ENCODE measurements around the gene TAS1R3. TPM values are rescaled to one million over a fixed set of nuclear protein-coding genes. Genes with fewer than 3 reads are reported as not detected.

Gene TAS1R3
- total RNA-seq, 1 experiment from 2014 or later = 0.16 TPM

DNA sequence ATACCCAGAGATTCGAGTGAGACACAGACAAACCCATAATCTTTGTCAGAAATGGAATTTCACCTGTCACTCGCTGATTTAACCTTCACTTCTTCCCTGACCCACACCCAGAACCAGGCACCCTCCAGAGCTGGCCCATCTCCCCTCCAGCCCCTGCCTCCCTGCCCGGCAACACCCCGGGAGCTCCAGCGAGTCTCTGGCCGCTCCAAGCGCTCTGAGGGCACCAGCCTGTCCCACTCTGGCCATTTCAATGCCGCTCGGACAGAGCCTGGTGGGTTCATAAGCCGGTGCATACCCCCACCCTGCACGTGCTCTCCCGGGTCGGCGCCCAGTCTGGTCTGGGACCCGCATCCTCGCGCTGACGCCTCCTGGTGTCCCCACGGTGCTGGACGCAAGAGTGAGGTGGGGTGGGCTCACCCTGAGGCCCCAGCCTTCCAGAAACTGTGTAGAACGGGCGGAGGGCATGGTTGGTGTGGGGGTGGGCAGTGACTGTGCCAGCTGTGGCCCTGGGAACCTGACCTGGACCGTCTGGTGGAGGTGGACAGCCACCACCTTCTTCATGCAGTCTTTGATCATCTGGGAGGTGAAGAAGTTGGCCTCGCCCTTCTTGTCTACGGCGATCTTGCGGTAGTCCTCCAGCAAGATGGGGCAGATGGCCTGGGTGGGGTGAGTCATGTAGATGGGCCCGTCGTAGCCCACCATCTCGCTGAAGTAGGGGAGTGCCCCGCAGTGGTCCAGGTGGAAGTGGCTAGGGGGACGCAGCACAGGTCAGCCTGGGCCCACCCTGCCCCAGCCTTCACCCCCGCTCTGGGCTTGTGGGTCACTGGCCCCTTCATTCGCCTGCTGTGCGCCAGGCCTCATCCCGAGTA lies 12.1 kb upstream of the TAS1R3 start:
- peak overlapping the region; percentile 21; the same call in 1 of the 2 replicates for H3K27ac ChIP-seq
- no peak overlapping the region for H3K4me3 ChIP-seq
- H3K27me3 ChIP-seq (replicated peaks) = no peaks in the 10 kb centered on the region
- peaks cover 84% of the 10 kb centered on the region for H3K36me3 ChIP-seq
- peaks cover 27% of the 10 kb centered on the region for H3K4me1 ChIP-seq (replicated peaks)
- H3K9me3 ChIP-seq (replicated peaks) = no peaks in the 10 kb centered on the region
- DNase-seq (ENCODE audit: low read depth in 1 of 2, low spot score in 2 of 2) = no peak

DNA sequence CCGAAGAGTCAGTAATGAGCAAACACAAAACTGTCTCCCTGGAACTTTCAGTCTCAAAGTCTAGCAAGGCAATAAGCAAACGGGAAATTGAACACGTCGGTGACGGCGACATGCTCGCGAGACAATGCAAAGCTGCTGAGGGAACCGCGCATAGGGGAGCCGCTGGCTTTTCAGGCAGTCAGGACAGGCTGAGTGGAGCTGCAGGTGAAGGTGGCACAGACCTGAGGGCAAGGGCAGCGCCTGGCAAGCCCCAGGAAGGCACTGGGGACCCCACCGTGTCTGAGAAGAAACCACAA lies 11.5 kb upstream of the TAS1R3 start:
- DNase-seq (ENCODE audit: low read depth in 1 of 2, low spot score in 2 of 2) = no peak
- H3K4me3 ChIP-seq = no peak overlapping the region
- no peak overlapping the region for H3K27ac ChIP-seq

DNA sequence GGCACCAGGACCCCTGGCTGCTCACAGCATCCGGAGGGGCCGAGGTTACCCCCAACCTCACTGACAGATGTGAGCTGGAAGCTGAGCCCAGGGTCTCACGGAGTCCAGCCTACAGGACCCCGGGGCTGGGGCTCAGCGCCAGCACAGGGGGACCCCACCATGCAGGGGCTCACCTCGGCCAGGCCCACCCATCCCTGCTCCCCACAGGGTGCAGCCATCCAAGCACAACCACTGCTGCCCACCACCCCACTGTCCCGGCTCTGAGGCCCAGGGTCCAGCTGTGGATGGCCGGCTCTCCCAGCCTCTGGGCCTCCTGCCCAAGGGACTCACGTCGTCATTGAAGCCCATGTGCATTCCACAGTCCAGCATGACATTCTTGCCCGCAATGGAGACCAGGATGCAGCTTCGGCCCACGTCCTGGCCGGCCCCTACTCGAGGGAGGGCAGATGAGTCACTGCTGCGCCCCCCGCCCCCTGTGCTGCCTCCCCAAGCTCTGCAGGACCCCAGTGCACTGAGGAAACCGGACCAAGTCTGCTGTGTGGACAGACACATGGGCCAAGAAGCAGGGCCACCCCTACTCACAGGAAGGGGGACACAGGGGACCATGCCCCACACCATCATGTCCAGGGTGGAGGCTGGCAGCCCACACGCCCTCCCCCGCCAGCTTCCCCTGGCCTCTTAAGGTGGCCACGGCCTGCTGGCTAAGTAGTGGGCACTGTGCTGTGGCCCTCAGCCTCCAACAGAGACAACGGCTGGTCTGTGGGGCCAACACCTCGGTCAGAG lies 10.2 kb upstream of the TAS1R3 start:
- Histone ChIP-seq H3K4me1 (replicated peaks) (peaks cover 41% of the 10 kb centered on the region), H3K36me3 (peaks cover 85% of the 10 kb centered on the region), H3K9me3 (replicated peaks) (no peaks in the 10 kb centered on the region), H3K27me3 (replicated peaks) (no peaks in the 10 kb centered on the region), H3K4me3 (no peak overlapping the region), H3K27ac (no peak overlapping the region)
- DNase-seq (ENCODE audit: low read depth in 1 of 2, low spot score in 2 of 2) = no peak

More for the DNA sequence above, 11.5 kb upstream of the TAS1R3 start:
- Histone ChIP-seq H3K4me1 (replicated peaks) (peaks cover 30% of the 10 kb centered on the region), H3K36me3 (peaks cover 82% of the 10 kb centered on the region), H3K9me3 (replicated peaks) (no peaks in the 10 kb centered on the region), H3K27me3 (replicated peaks) (no peaks in the 10 kb centered on the region)

DNA sequence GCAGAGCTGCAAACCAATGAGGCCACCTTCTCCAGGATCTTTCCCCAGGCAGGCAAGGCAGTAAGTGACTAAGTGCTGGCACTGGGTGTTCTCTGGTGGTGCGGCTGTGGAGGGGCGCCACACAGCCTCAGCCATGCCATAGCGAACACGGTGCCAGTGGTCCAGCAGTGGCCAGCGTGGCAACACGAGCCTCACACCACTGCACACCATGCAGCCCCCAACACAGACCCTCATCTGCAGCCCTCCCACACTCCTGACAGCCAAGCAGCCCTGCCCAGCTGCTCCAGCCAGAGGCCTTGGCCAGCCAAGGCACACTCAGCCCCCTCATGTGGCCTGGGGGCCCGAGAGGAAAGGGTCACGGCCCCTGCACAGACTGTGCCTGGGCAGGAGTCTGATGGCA lies 9.6 kb upstream of the TAS1R3 start:
- DNase-seq (ENCODE audit: low read depth in 1 of 2, low spot score in 2 of 2) = no peak

DNA sequence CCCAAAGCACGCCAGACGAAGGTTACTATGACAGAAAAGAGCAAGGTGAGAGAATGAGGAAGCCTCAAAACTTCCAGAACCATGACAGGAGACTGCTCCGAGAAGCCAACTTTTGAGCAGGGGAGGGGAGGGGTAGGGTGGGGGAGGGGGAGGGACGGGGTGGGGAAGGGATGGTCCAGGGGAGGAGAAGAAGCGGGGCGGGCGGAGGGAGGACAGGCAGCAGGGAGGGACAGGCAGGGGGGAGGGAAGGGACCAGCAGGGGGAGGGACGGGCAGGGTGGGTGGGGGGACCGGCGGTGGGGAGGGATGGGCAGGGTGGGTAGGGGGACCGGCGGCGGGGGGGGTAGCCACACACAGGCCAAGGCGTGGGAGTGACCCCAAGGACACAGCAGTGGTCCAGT lies 8.7 kb upstream of the TAS1R3 start:
- Histone ChIP-seq H3K36me3 (peaks cover 81% of the 10 kb centered on the region), H3K27ac (no peak overlapping the region), H3K4me3 (no peak overlapping the region), H3K4me1 (replicated peaks) (peaks cover 42% of the 10 kb centered on the region), H3K9me3 (replicated peaks) (no peaks in the 10 kb centered on the region), H3K27me3 (replicated peaks) (no peaks in the 10 kb centered on the region)
- no peak for DNase-seq (ENCODE audit: low read depth in 1 of 2, low spot score in 2 of 2)

More for the DNA sequence above, 9.6 kb upstream of the TAS1R3 start:
- H3K27me3 ChIP-seq (replicated peaks) = no peaks in the 10 kb centered on the region
- peaks cover 81% of the 10 kb centered on the region for H3K36me3 ChIP-seq
- H3K27ac ChIP-seq = no peak overlapping the region
- H3K4me1 ChIP-seq (replicated peaks) = peaks cover 42% of the 10 kb centered on the region
- no peaks in the 10 kb centered on the region for H3K9me3 ChIP-seq (replicated peaks)
- no peak overlapping the region for H3K4me3 ChIP-seq

DNA sequence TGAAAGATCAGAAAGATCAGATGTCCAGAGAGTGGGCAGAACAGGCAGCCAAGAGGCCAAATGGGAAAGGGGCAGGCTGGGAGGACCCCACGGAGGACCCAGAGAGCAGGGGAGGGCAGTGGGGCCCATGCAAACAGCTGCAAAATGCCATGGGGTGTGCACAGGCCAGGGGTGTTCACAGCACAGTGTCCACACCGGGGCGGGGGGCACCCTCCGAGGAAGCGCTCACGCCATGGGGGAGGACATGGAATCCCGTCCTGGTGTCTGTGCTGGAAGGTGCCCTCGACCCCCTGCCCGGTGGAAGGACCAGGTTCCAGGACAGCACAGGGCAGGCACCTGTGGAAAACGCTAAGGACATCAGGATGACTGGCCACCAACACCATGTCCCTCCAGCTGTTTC lies 8.1 kb upstream of the TAS1R3 start:
- Histone ChIP-seq H3K4me1 (replicated peaks) (peaks cover 40% of the 10 kb centered on the region), H3K36me3 (peaks cover 81% of the 10 kb centered on the region), H3K9me3 (replicated peaks) (no peaks in the 10 kb centered on the region), H3K27me3 (replicated peaks) (no peaks in the 10 kb centered on the region), H3K27ac (no peak overlapping the region), H3K4me3 (no peak overlapping the region)
- DNase-seq (ENCODE audit: low read depth in 1 of 2, low spot score in 2 of 2) = no peak

DNA sequence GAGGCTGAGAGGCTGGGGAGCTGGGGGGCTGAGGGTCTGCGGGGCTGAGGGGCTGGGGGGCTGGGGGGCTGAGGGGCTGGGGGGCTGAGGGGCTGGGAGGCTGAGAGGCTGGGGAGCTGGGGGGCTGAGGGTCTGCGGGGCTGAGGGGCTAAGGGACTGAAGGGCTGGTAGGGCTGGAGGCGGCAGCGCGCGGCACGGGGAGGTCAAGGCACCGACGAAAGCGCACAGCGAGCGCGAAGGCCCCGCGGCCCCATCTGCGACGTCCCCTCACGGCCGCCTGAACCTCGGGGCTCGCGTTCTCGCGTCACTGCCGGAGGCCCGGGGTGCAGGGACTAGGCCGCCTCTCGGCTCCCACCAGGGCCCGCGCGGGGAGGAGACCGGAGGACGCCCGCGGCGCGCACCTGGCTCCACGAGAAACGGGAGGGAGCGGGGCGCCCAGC lies 7.0 kb upstream of the TAS1R3 start:
- H3K36me3 ChIP-seq = peaks cover 79% of the 10 kb centered on the region
- peak overlapping the region; percentile 75 for H3K27ac ChIP-seq
- no peaks in the 10 kb centered on the region for H3K9me3 ChIP-seq (replicated peaks)
- H3K4me1 ChIP-seq (replicated peaks) = peaks cover 28% of the 10 kb centered on the region
- peak overlapping the region; percentile 100 for H3K4me3 ChIP-seq
- DNase-seq (ENCODE audit: low read depth in 1 of 2, low spot score in 2 of 2) = no peak
- no peaks in the 10 kb centered on the region for H3K27me3 ChIP-seq (replicated peaks)

DNA sequence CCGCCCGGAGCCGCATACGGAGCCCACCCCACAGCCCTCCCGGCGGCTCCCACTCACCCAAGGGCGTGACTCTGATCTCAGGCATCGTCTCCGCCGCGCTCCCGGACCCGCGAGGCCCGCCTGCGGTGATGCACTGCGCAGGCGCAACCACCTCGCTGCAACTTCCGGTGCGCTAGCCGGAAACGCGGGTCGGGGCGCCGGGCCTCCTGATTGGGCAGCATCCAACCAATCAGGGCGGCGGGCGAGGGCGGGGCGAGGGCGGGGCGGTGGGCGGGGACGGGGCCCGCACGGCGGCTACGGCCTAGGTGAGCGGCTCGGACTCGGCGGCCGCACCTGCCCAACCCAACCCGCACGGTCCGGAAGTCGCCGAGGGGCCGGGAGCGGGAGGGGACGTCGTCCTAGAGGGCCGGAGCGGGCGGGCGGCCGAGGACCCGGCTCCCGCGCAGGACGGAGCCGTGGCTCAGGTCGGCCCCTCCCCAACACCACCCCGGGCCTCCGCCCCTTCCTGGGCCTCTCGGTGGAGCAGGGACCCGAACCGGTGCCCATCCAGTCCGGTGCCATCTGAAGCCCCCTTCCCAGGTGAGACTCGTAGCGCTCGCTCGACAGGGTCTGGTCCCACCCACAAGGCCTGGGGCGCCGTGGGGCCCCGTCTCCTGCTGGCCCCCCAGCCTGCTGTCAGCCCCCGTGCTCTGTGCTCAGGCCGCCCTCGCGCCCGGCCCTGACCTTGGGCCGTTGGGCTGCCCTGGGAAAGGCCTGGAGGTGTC lies 6.4 kb upstream of the TAS1R3 start, which contains the start of the genes CPTP and INTS11:
Gene CPTP (plus strand): TSS at position 279 of the 764 bp plus-strand sequence. CDS start 2,109 bp downstream, outside the sequence.
Gene INTS11 (minus strand): TSS at position 137 of the 764 bp plus-strand sequence. CDS start 52 bp downstream, at position 85.
- no peaks in the 10 kb centered on the region; the same call in 1 of the 2 replicates for H3K9me3 ChIP-seq (replicated peaks)
- no peaks in the 10 kb centered on the region for H3K27me3 ChIP-seq (replicated peaks)
- peak; percentile 77 to 96 for DNase-seq (ENCODE audit: low read depth in 1 of 2, low spot score in 2 of 2)
- H3K36me3 ChIP-seq = peaks cover 73% of the 10 kb centered on the region
- peak within 1 kb of the TSS; percentile 100 for H3K4me3 ChIP-seq
- peaks cover 28% of the 10 kb centered on the region for H3K4me1 ChIP-seq (replicated peaks)
- H3K27ac ChIP-seq = peak within 1 kb of the TSS; percentile 75

DNA sequence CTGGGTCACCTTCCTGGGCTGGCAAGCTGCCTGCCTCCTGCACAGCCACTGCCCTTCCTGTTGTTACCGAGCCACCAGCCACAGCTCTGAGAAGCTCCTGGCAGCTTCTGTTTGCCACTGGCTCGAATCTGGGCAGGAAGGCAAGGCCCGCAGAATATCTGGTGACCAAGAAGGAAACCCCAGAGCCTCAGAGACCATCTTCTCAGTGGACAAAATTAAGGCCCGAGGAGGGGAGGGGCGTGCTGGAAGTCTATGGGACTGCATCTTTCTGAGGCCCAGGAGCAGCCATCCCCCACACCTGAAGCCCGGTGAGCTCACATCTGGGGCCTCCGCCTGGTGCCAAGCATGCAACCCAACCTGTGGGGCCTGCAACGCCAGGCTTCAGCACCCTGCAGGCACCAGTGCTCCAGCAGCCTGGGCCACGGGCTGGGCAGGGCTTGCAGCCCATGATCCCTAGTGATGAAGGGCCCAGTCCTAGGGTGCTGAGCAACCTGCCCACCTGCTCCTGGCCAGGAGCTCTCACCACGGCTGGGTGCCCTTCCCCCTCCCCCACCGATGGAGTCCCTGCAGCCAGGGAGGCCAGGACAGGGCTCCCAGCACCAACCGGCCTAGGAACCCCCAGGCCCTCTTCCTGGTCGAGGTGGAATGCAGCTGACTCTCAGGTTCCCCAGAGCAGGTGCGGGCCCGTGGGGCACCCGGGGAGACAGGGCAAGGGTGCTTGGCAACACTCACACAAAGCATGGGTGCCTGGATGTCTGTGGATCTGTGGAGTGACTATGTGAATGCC lies 5.6 kb upstream of the TAS1R3 start:
- H3K4me1 ChIP-seq (replicated peaks) = peaks cover 28% of the 10 kb centered on the region
- peak overlapping the region; percentile 55 for H3K27ac ChIP-seq
- H3K36me3 ChIP-seq = peaks cover 66% of the 10 kb centered on the region
- H3K27me3 ChIP-seq (replicated peaks) = no peaks in the 10 kb centered on the region
- DNase-seq (ENCODE audit: low read depth in 1 of 2, low spot score in 2 of 2) = no peak
- peaks cover 3% of the 10 kb centered on the region for H3K9me3 ChIP-seq (replicated peaks)
- peak overlapping the region; percentile 100 for H3K4me3 ChIP-seq

DNA sequence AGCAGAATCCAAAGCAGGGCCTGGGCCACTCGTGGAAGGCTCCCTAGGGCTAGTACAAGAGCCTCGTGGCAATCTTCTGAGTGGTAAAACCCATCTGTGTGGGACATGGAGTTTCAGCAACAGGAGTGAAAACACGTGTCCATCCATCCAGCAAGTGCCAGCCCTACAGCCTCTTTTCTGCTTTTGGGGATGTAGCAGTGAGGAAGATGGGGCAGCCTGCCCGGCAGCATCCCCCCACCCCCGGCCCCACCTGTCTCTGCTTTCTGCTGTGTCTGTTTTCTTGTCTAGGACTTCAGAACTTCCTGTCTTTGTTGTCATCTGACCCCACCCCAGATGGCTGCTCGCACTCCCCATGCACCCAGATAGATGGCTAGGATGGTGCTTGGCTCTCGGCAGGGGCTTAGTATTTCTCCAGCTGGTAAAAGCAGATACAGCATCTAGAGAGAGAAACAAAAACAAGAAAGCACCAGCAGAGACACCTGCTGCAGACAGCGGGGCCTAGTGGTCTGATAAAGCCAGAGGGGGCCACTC lies 4.9 kb upstream of the TAS1R3 start:
- no peaks in the 10 kb centered on the region for H3K27me3 ChIP-seq (replicated peaks)
- DNase-seq (ENCODE audit: low read depth in 1 of 2, low spot score in 2 of 2) = no peak
- H3K4me1 ChIP-seq (replicated peaks) = peaks cover 35% of the 10 kb centered on the region
- H3K36me3 ChIP-seq = peaks cover 59% of the 10 kb centered on the region
- no peak overlapping the region for H3K4me3 ChIP-seq
- H3K9me3 ChIP-seq (replicated peaks) = peaks cover 3% of the 10 kb centered on the region
- no peak overlapping the region for H3K27ac ChIP-seq

DNA sequence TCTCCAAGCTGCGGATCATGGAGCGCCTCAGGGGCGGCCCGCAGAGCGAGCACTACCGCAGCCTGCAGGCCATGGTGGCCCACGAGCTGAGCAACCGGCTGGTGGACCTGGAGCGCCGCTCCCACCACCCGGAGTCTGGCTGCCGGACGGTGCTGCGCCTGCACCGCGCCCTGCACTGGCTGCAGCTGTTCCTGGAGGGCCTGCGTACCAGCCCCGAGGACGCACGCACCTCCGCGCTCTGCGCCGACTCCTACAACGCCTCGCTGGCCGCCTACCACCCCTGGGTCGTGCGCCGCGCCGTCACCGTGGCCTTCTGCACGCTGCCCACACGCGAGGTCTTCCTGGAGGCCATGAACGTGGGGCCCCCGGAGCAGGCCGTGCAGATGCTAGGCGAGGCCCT lies 3.8 kb upstream of the TAS1R3 start:
- no peak for DNase-seq (ENCODE audit: low read depth in 1 of 2, low spot score in 2 of 2)
- H3K27ac ChIP-seq = no peak overlapping the region
- H3K27me3 ChIP-seq (replicated peaks) = no peaks in the 10 kb centered on the region
- H3K4me3 ChIP-seq = no peak overlapping the region
- H3K9me3 ChIP-seq (replicated peaks) = peaks cover 3% of the 10 kb centered on the region
- H3K36me3 ChIP-seq = peaks cover 49% of the 10 kb centered on the region
- H3K4me1 ChIP-seq (replicated peaks) = peaks cover 36% of the 10 kb centered on the region

DNA sequence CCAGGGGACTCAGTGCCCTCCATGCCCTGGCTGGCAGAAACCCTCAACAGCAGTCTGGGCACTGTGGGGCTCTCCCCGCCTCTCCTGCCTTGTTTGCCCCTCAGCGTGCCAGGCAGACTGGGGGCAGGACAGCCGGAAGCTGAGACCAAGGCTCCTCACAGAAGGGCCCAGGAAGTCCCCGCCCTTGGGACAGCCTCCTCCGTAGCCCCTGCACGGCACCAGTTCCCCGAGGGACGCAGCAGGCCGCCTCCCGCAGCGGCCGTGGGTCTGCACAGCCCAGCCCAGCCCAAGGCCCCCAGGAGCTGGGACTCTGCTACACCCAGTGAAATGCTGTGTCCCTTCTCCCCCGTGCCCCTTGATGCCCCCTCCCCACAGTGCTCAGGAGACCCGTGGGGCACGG lies 2.8 kb upstream of the TAS1R3 start:
- Histone ChIP-seq H3K27me3 (replicated peaks) (no peaks in the 10 kb centered on the region), H3K4me1 (replicated peaks) (peaks cover 31% of the 10 kb centered on the region), H3K4me3 (no peak overlapping the region), H3K9me3 (replicated peaks) (peaks cover 3% of the 10 kb centered on the region), H3K27ac (no peak overlapping the region), H3K36me3 (peaks cover 43% of the 10 kb centered on the region)
- DNase-seq (ENCODE audit: low read depth in 1 of 2, low spot score in 2 of 2) = no peak
